Ovary (tissue), 3 donors: ENCODE measurements around the gene SLC25A29.

Experiments
- CTCF ChIP-seq, 3 donors: fragments of 450-650 bp in 2 of 3; fragments of 200-600 bp in 1 of 3; IDR thresholded peaks; one replicate each; pipeline versions ENCODE4 v1.5.1 to v1.8.0; 2016 to 2022; ENCODE audit warnings: antibody characterized with exemption in 3 of 3, mild to moderate bottlenecking in 1 of 3
- EP300 ChIP-seq: sonication (generic); formaldehyde crosslinking; IDR thresholded peaks from one replicate; pipeline ENCODE4 v1.6.1; 2017; ENCODE audit warnings: antibody characterized with exemption
- POLR2A ChIP-seq: fragments of 450-650 bp; IDR thresholded peaks from one replicate; pipeline ENCODE4 v1.6.1; 2017; ENCODE audit warnings: antibody characterized with exemption, mild to moderate bottlenecking, moderate library complexity
- donor health status: DM: no; HTN: no; CAD: no.

GRCh38 chr14:100304825-100305323 is 1.4 kb downstream of the SLC25A29 start:
- TF ChIP-seq CTCF (IDR thresholded peaks at IDR 0.05), result no peak
- TF ChIP-seq POLR2A, result no peak
- TF ChIP-seq EP300, result no peak
